HG03432 (cell line): Measurements from ENCODE around the gene CXXC1.
"Not testable (repeated sequence)": the region's sequence is repeated elsewhere in the genome, so short reads cannot be mapped to it uniquely, and the experiment has no call there.

Experiments used
- ATAC-seq: cut with Tn5 transposase; IDR thresholded peaks from one replicate; pipeline ENCODE4 v1.9.1; 2021; ENCODE audit warnings: mild to moderate bottlenecking, moderate library complexity; ENCODE audit not compliant: unreplicated experiment

CXXC1 gene

GRCh38 chr18:50287441-50288347 is at the start of gene CXXC1:
CXXC1 (minus strand) TSS chr18:50287692; CDS start chr18:50287589, 103 bp downstream.
- peak; percentile 87 for ATAC-seq

GRCh38 chr18:50334546-50335152 is 47.2 kb upstream of the CXXC1 start:
- ATAC-seq, result peak; percentile 87

- ATAC-seq, result no peak
Measured at GRCh38 chr18:50331691-50332090, 44.2 kb upstream of the CXXC1 start.

- no peak for ATAC-seq
Measured at GRCh38 chr18:50330176-50330575, 42.7 kb upstream of the CXXC1 start.

- ATAC-seq, result no peak
Measured at GRCh38 chr18:50327983-50328382, 40.5 kb upstream of the CXXC1 start.

- ATAC-seq, result peak; percentile 85
Measured at GRCh38 chr18:50320719-50321118, 33.2 kb upstream of the CXXC1 start.

- peak; percentile 76 for ATAC-seq
Measured at GRCh38 chr18:50315100-50315871, 27.8 kb upstream of the CXXC1 start.

GRCh38 chr18:50313873-50314460 is 26.5 kb upstream of the CXXC1 start:
- ATAC-seq, result no peak

GRCh38 chr18:50313031-50313607 is 25.6 kb upstream of the CXXC1 start:
- peak; percentile 21 for ATAC-seq

GRCh38 chr18:50312296-50313030 is 25.0 kb upstream of the CXXC1 start:
- ATAC-seq, result peak; percentile 73

- ATAC-seq, result no peak
Measured at GRCh38 chr18:50311650-50312049, 24.2 kb upstream of the CXXC1 start.

GRCh38 chr18:50310080-50310479 is 22.6 kb upstream of the CXXC1 start:
- ATAC-seq, result no peak

- not testable (repeated sequence) for ATAC-seq
Measured at GRCh38 chr18:50308851-50309250, 21.4 kb upstream of the CXXC1 start.

GRCh38 chr18:50307738-50308470 is 20.4 kb upstream of the CXXC1 start:
- ATAC-seq, result peak; percentile 92

- no peak for ATAC-seq
Measured at GRCh38 chr18:50307400-50307737, 19.9 kb upstream of the CXXC1 start.

GRCh38 chr18:50306944-50307343 is 19.5 kb upstream of the CXXC1 start:
- ATAC-seq, result no peak

GRCh38 chr18:50301074-50301473 is 13.6 kb upstream of the CXXC1 start:
- ATAC-seq, result no peak

GRCh38 chr18:50299626-50300388 is 12.3 kb upstream of the CXXC1 start:
- ATAC-seq, result no peak
